HS-27A (cell line): ENCODE results near the gene LTBP2.

ENCODE experiments used
- DNase-seq: peaks from one replicate; pipeline ENCODE4 v3.0.0-alpha.2; 2012; ENCODE audit warnings: low read depth, missing footprints

The LTBP2 gene

GRCh38 chr14:74611650-74612349 lies at the start of gene LTBP2:
Gene LTBP2 (minus strand): TSS chr14:74612237. CDS start chr14:74611944, 293 bp downstream.
- no peak for DNase-seq

- no peak for DNase-seq
Observed at GRCh38 chr14:74660863-74661262, 48.8 kb upstream of the LTBP2 start.

GRCh38 chr14:74660167-74660566 lies 48.1 kb upstream of the LTBP2 start:
- DNase-seq, result no peak

- no peak for DNase-seq
Observed at GRCh38 chr14:74658535-74659131, 46.6 kb upstream of the LTBP2 start.

GRCh38 chr14:74656964-74657363 lies 44.9 kb upstream of the LTBP2 start:
- DNase-seq, result no peak

GRCh38 chr14:74655599-74656395 lies 43.8 kb upstream of the LTBP2 start:
- DNase-seq, result no peak

- no peak for DNase-seq
Observed at GRCh38 chr14:74654931-74655330, 42.9 kb upstream of the LTBP2 start.

GRCh38 chr14:74653386-74654138 lies 41.5 kb upstream of the LTBP2 start:
- no peak for DNase-seq

- DNase-seq, result no peak
Observed at GRCh38 chr14:74652541-74652940, 40.5 kb upstream of the LTBP2 start.

- DNase-seq, result no peak
Observed at GRCh38 chr14:74650927-74651686, 39.1 kb upstream of the LTBP2 start.

- DNase-seq, result no peak
Observed at GRCh38 chr14:74649673-74650072, 37.6 kb upstream of the LTBP2 start.

GRCh38 chr14:74649167-74649566 lies 37.1 kb upstream of the LTBP2 start:
- DNase-seq, result no peak

- no peak for DNase-seq
Observed at GRCh38 chr14:74648601-74649000, 36.6 kb upstream of the LTBP2 start.

- DNase-seq, result no peak
Observed at GRCh38 chr14:74647678-74648461, 35.8 kb upstream of the LTBP2 start.

- no peak for DNase-seq
Observed at GRCh38 chr14:74647061-74647677, 35.1 kb upstream of the LTBP2 start.

GRCh38 chr14:74645756-74646470 lies 33.9 kb upstream of the LTBP2 start:
- DNase-seq, result no peak

- no peak for DNase-seq
Observed at GRCh38 chr14:74645244-74645643, 33.2 kb upstream of the LTBP2 start.

GRCh38 chr14:74641601-74642391 lies 29.8 kb upstream of the LTBP2 start:
- DNase-seq, result no peak

- DNase-seq, result no peak
Observed at GRCh38 chr14:74638966-74639365, 26.9 kb upstream of the LTBP2 start.
